NCI-H1930 (cell line): Measurements from ENCODE around the gene PLP1.
"Not testable (repeated sequence)": the region's sequence is repeated elsewhere in the genome, so short reads cannot be mapped to it uniquely, and the experiment has no call there.

Experiments
- DNase-seq, 2 experiments: peaks; one replicate each; lab custom pipeline; 2025; lab: John Stamatoyannopoulos, UW

The PLP1 gene

GRCh38 chrX:103781062-103781402, 4.4 kb downstream of the PLP1 start:
- no peak for DNase-seq

DNA sequence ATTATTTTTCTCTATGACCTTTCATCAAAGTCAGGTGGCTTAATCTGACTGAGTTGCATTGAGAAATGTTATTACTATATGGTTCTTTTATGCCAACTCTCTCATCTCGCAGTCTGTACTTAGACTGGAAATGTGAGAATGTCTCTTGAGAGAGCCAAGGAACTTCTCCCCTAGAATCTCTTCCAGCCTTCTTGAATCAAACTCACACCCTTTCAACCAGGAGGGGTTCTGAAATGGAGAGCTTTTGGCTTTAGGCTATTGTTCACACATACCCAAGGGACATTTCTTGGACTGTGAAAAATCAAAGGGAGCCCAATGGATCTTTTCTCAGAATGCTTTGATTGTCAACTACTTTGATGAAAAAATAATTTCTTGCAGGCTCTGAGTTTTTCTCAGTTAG, 5.1 kb downstream of the PLP1 start:
- no peak for DNase-seq

DNA sequence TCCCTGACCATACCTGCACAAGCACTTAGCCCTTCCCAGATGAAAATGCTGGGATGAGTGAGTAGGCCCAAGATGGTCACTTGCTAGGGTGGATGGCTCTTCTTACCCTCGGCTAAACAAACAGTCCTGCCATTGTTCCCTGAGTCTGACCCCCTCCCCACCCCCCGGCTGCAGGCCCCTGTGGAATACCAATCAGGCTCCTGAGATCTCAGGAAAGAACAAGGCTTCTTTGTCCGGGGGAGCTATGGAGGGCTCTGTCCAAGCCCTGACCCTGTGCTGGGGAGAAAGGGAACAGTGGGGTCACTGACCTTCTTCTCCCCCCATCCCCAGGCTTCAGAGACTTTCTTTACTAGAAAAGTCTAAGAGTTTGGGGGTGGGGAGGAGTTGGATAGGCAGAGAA, 6.0 kb downstream of the PLP1 start:
- no peak for DNase-seq

GRCh38 chrX:103783196-103783595, 6.6 kb downstream of the PLP1 start:
- DNase-seq, result no peak

- no peak for DNase-seq
Measured at GRCh38 chrX:103783971-103784370, 7.3 kb downstream of the PLP1 start.

GRCh38 chrX:103789004-103789403, 12.4 kb downstream of the PLP1 start:
- no peak for DNase-seq

DNA sequence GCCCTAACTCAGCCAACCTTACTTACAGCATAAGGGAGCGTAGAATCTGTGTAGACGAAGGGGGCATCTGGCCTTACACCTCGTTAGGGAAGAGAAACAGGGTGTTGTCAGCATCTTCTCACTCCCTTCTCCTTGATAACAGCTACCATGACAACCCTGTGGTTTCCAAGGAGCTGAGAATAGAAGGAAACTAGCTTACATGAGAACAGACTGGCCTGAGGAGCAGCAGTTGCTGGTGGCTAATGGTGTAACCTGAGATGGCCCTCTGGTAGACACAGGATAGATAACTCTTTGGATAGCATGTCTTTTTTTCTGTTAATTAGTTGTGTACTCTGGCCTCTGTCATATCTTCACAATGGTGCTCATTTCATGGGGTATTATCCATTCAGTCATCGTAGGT, 14.6 kb downstream of the PLP1 start:
- DNase-seq, result peak; percentile 59 to 60

DNA sequence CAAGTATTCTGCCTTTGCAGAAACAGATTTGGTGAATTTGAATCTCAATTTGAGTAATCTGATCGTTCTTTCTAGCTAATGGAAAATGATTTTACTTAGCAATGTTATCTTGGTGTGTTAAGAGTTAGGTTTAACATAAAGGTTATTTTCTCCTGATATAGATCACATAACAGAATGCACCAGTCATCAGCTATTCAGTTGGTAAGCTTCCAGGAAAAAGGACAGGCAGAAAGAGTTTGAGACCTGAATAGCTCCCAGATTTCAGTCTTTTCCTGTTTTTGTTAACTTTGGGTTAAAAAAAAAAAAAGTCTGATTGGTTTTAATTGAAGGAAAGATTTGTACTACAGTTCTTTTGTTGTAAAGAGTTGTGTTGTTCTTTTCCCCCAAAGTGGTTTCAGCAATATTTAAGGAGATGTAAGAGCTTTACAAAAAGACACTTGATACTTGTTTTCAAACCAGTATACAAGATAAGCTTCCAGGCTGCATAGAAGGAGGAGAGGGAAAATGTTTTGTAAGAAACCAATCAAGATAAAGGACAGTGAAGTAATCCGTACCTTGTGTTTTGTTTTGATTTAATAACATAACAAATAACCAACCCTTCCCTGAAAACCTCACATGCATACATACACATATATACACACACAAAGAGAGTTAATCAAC, 15.3 kb downstream of the PLP1 start:
- no peak for DNase-seq

DNA sequence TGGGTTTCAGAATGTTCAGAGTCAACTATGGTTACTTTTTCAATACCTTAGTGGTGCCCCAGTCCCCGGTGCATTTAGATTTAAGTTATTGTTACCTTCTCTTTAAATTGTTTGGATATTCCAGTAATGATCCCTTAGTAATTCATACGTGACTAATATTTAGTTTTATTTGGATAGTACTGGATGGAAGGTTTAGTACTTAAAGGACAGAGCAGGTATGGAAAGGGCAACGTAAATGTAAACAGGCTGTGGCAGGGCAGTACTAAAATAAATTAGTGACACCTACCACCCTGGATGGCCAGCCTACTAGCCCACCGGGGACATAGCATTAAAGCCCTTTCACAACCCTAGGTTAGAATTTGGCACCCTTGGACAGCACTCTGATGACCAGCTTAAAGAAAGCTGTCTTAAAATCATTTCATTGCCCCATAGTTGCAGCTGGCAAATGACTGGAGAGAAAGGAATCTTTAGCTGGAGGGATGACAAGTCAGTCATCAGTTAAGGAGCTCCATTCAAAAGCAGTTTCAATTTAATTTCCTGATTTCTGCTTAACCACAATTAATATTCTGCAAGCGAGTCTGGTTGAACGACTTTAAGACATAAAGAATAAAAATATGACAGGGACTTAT, 16.4 kb downstream of the PLP1 start:
- no peak for DNase-seq

GRCh38 chrX:103793545-103793940, 16.9 kb downstream of the PLP1 start:
- DNase-seq, result no peak

DNA sequence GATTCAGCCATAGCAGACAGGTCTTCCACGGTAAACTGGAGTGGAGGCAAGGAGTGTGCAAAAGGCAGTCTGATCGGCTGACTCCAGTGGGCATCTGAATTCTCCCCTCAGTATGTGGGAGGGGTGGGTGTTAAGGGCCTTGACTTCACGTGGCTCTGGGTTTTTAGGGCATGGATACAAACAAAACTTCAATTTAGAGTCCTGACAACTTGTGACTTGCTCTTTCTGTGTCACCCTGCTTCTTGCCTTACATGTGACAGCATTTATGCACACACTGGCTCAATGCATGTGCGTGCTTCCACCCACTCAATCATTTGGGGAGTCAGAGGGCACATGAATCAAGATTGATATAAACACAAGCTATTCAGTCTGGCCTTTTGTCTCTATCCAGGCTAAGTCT, 17.5 kb downstream of the PLP1 start:
- no peak for DNase-seq

DNA sequence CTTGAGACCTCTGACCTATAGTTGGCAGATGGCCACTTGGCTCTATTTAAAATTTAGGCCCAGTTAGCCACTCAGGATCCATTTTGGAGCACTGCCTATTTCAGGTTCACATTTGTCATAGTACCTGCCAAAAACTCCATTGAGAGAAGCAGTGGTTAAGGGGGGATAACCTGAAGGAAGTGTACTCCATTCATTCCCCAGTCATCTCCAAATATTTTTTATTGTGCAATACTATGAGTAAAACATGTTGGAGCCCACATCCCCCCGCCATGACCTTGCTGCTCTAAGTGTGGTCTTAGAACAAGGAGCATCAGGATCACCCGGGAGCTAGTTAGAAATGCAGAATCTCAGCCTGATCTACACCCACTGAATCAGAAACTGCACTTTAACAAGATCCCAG, 21.1 kb downstream of the PLP1 start:
- DNase-seq, result no peak

DNA sequence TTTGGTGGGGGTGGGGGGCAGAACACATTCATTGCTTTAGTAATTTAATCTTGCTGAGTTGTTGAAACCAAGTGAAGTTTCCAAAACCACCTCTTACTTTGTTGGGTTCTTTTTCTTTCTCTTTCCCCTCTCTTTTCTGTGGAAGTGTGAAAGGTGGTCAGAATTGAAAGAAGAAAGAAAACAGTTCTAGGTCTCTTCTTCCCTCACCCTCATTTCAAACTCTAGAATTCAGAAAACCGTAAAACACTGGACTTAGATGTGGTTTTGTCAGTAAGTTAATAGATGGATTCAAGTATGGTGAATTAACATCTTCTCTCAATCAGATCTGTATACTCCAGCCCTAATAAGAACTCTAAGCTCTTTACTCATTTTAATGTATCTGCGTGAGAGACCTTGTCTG, 23.7 kb downstream of the PLP1 start:
- DNase-seq, result no peak

DNA sequence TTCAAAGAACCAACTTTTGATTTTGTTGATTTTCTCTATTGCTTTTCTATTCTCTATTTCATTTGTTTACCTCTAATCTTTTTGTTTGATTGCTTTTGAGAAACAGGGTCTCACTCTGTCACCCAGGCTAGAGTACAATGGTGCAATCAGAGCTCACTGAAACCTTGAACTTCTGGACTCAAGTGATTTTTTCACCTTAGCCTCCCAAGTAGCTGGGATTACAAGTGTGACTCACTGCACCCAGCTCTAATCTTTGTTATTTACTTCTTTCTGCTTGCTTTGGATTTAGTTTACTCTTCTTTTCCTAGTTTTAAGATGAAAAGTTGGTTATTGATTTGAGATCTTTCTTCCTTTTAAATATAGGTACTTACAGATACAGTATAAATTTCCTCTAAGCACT, 29.2 kb downstream of the PLP1 start:
- no peak for DNase-seq

DNA sequence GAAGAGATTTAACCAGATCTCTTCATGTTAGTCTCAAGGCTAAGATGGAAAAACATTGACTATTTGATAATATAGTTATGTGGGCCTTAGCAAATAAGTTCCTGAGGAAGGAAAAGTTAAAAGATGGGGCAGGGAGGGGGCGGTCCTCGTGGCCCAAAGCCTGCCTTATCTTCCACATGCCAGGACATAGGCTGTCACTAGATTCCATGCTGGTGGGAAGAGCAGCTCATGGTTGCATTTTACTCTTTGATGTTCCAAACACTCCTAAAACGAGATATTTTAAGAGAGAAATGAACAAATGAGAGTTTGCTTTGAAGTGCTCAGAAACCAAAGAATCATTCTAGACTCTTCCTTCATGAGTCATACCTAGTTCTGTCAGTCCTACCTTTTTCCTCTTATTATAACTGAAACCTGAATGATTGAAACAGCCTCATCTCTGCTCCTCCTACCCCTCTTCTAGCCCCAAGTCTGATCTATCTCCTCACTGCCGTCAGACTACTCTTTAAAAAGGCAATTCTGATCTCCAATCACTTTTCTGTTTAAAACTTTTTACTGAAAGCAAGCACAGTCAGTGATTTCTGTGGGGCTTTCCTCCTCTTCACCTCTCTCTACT, 30.3 kb downstream of the PLP1 start:
- DNase-seq, result no peak

GRCh38 chrX:103811858-103812257, 35.2 kb downstream of the PLP1 start:
- DNase-seq, result no peak

DNA sequence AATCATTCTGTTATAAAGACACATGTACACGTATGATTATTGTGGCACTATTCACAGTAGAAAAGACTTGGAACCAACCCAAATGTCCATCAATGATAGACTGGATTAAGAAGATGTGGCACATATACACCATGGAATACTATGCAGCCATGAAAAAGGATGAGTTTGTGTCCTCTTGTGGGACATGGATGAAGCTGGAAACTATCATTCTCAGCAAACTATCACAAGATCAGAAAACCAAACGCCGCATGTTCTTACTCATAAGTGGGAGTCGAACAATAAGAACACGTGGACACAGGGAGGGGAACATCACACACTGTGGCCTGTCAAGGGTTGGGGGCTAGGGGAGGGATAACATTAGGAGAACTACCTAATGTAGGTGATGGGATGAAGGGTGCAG, 40.5 kb downstream of the PLP1 start:
- DNase-seq, result not testable (repeated sequence)

DNA sequence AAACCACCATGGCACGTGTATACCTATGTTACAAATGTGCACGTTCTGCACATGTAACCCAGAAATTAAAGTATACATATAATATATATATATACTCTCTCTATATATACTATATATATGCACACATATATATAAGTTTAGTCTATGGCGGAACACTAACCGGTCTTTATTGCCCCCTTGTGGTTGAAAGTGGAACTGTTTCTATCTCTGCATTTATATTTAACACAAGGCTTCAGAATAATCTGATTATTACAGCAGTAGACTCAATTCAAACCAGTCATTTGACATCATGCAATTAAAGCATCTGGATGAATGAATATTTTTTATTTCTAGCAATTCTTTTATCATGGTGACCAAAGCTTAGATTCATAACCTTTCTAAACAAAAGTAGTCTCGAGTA, 40.9 kb downstream of the PLP1 start:
- DNase-seq, result peak; percentile 11 to 50

- no peak for DNase-seq
Measured at GRCh38 chrX:103818842-103819619, 42.4 kb downstream of the PLP1 start.

- not testable (repeated sequence) for DNase-seq
Measured at GRCh38 chrX:103820802-103821201, 44.2 kb downstream of the PLP1 start.

DNA sequence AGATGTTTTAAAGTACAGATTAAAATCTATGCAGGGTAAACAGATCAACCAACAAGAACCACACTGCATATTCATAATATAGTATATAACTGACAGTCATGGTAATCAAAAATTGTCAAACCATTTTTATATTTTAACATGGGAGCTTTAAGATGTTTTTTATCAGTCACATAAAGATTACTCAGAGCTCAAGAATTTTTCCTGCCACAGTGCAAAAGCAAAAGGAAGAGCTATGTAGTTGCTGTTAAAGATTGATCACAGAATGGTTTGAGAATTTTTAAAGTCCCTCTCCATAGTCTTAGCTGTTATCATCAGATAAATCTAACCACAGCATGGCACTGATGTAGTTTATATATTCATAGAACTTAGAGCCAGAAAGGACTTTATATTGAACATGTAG, 47.0 kb downstream of the PLP1 start:
- DNase-seq, result no peak

GRCh38 chrX:103825881-103826280, 49.2 kb downstream of the PLP1 start:
- no peak for DNase-seq

- no peak for DNase-seq
Measured at GRCh38 chrX:103828529-103828928, 51.9 kb downstream of the PLP1 start.
